ENCODE data around the gene FTO. TPM values are rescaled to one million over a fixed set of nuclear protein-coding genes. Genes with fewer than 3 reads are reported as not detected.

Gene FTO
- total RNA-seq, 1 donor from 2014 or later, result 106 TPM

- DNase-seq, result no peak
- TF ChIP-seq CTCF (IDR thresholded peaks at IDR 0.05; ENCODE audit: partially characterized antibody, unreplicated experiment), result no peak
- Mint-ChIP-seq H3K4me1 (ENCODE audit: low read depth, unreplicated experiment) (peaks cover 16% of the 10 kb centered on the region), H3K4me3 (ENCODE audit: unreplicated experiment) (no peak overlapping the region), H3K36me3 (ENCODE audit: unreplicated experiment) (peaks cover 10% of the 10 kb centered on the region), H3K9me3 (ENCODE audit: unreplicated experiment) (peaks cover 4% of the 10 kb centered on the region), H3K27ac (ENCODE audit: unreplicated experiment) (no peak overlapping the region), H3K27me3 (ENCODE audit: unreplicated experiment) (no peaks in the 10 kb centered on the region)
Observed at GRCh38 chr16:54026456-54026855, 322.5 kb downstream of the FTO start.

GRCh38 chr16:54027062-54027461 is 323.1 kb downstream of the FTO start:
- H3K4me3 Mint-ChIP-seq (ENCODE audit: unreplicated experiment), result no peak overlapping the region
- H3K9me3 Mint-ChIP-seq (ENCODE audit: unreplicated experiment), result peaks cover 4% of the 10 kb centered on the region
- no peak for TF ChIP-seq CTCF (IDR thresholded peaks at IDR 0.05; ENCODE audit: partially characterized antibody, unreplicated experiment)
- no peak for DNase-seq
- H3K36me3 Mint-ChIP-seq (ENCODE audit: unreplicated experiment), result peaks cover 11% of the 10 kb centered on the region
- H3K27ac Mint-ChIP-seq (ENCODE audit: unreplicated experiment), result no peak overlapping the region
- peaks cover 16% of the 10 kb centered on the region for H3K4me1 Mint-ChIP-seq (ENCODE audit: low read depth, unreplicated experiment)
- no peaks in the 10 kb centered on the region for H3K27me3 Mint-ChIP-seq (ENCODE audit: unreplicated experiment)

GRCh38 chr16:54027558-54027957 is 323.6 kb downstream of the FTO start:
- Mint-ChIP-seq H3K4me3 (ENCODE audit: unreplicated experiment) (no peak overlapping the region), H3K4me1 (ENCODE audit: low read depth, unreplicated experiment) (peaks cover 16% of the 10 kb centered on the region), H3K27me3 (ENCODE audit: unreplicated experiment) (no peaks in the 10 kb centered on the region), H3K9me3 (ENCODE audit: unreplicated experiment) (peaks cover 4% of the 10 kb centered on the region), H3K36me3 (ENCODE audit: unreplicated experiment) (peaks cover 11% of the 10 kb centered on the region), H3K27ac (ENCODE audit: unreplicated experiment) (no peak overlapping the region)
- no peak for TF ChIP-seq CTCF (IDR thresholded peaks at IDR 0.05; ENCODE audit: partially characterized antibody, unreplicated experiment)
- DNase-seq, result no peak

GRCh38 chr16:54027995-54028394 is 324.0 kb downstream of the FTO start:
- no peak overlapping the region for H3K27ac Mint-ChIP-seq (ENCODE audit: unreplicated experiment)
- peaks cover 11% of the 10 kb centered on the region for H3K36me3 Mint-ChIP-seq (ENCODE audit: unreplicated experiment)
- H3K4me1 Mint-ChIP-seq (ENCODE audit: low read depth, unreplicated experiment), result peaks cover 16% of the 10 kb centered on the region
- peaks cover 4% of the 10 kb centered on the region for H3K9me3 Mint-ChIP-seq (ENCODE audit: unreplicated experiment)
- H3K27me3 Mint-ChIP-seq (ENCODE audit: unreplicated experiment), result no peaks in the 10 kb centered on the region
- TF ChIP-seq CTCF (IDR thresholded peaks at IDR 0.05; ENCODE audit: partially characterized antibody, unreplicated experiment), result no peak
- no peak overlapping the region for H3K4me3 Mint-ChIP-seq (ENCODE audit: unreplicated experiment)
- DNase-seq, result no peak

- Mint-ChIP-seq H3K9me3 (ENCODE audit: unreplicated experiment) (peaks cover 1% of the 10 kb centered on the region), H3K27ac (ENCODE audit: unreplicated experiment) (no peak overlapping the region), H3K4me3 (ENCODE audit: unreplicated experiment) (no peak overlapping the region), H3K27me3 (ENCODE audit: unreplicated experiment) (no peaks in the 10 kb centered on the region), H3K36me3 (ENCODE audit: unreplicated experiment) (peaks cover 11% of the 10 kb centered on the region), H3K4me1 (ENCODE audit: low read depth, unreplicated experiment) (peaks cover 16% of the 10 kb centered on the region)
- TF ChIP-seq CTCF (IDR thresholded peaks at IDR 0.05; ENCODE audit: partially characterized antibody, unreplicated experiment), result no peak
- no peak for DNase-seq
Observed at GRCh38 chr16:54030451-54030850, 326.5 kb downstream of the FTO start.
